ENCODE measurements around the gene FSD2.

Gene FSD2, protein sequence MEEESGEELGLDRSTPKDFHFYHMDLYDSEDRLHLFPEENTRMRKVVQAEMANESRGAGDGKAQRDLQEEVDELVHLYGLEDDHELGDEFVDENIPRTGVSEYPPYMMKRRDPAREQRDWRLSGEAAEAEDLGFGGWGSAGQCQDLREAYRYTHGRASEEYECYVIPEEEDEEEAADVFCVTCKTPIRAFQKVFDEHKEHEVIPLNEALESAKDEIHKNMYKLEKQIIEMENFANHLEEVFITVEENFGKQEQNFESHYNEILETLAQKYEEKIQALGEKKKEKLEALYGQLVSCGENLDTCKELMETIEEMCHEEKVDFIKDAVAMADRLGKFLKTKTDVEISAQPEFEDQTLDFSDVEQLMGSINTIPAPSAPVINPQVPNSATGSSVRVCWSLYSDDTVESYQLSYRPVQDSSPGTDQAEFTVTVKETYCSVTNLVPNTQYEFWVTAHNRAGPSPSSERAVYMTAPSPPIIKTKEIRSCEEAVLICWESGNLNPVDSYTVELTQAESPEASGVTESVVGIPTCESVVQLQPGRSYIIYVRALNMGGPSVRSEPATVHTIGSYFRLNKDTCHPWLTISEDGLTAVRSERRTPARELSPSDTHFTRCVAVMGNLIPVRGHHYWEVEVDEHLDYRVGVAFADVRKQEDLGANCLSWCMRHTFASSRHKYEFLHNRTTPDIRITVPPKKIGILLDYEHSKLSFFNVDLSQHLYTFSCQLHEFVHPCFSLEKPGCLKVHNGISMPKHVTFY

DNA sequence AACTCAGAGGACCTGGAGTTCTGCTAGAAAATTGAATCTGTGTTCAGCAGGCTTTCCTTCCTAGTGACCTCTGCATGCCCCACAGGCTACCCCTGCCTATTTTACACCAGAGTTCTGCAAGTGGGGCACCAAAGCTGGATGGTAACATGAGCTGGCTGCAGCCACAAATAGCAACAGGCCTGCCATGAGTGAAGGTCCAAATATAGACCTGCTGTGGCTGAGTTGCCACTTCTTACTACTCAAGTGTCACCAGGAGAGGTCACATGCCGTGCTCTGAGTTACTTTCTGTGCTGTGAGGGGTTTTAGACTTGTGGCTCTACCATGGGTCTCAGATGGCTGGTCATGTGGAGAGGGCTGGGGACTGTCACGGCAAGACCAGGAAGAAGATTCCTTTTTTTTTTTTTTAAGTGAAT lies at the start of gene FSD2:
Gene FSD2 (minus strand): TSS at position 76 of the 413 bp plus-strand sequence. CDS start 18,679 bp downstream, outside the sequence.
- no peak for DNase-seq

GRCh38 chr15:82854554-82854953 lies 48.7 kb upstream of the FSD2 start:
- no peak for DNase-seq

GRCh38 chr15:82852941-82853561 lies 47.2 kb upstream of the FSD2 start:
- no peak for DNase-seq

DNA sequence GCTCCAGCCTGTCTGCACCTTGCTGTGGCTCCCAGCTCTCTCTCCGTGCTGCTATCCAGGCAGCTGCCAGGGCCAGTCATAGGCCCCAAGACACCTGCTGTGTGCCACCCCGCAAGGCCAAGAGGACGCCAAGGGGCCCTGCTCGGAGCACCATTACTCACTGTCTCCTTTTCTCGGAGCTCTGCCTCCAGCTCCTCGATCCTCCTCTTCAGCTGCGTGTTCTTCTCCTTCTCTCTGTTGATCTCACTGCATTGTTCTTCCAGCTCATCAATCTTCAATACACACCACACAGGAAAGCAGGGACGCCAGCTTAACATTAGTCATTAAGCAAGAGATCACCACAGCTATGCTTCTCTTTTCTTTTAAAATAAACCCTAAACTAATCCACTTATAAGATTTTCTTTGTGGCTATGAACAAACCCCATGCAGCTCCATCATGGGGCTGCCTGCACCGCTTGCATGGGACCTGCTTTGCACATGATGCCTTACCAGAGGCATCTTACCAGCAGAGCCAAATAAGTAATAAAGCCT lies 46.2 kb upstream of the FSD2 start:
- no peak for DNase-seq

GRCh38 chr15:82851306-82851850 lies 45.5 kb upstream of the FSD2 start:
- no peak for DNase-seq

- DNase-seq = no peak
These were observed 44.9 kb upstream of the FSD2 start for GRCh38 chr15:82850731-82851130.

- peak; percentile 24 to 30 for DNase-seq
These were observed 44.0 kb upstream of the FSD2 start for GRCh38 chr15:82849556-82850512.

DNA sequence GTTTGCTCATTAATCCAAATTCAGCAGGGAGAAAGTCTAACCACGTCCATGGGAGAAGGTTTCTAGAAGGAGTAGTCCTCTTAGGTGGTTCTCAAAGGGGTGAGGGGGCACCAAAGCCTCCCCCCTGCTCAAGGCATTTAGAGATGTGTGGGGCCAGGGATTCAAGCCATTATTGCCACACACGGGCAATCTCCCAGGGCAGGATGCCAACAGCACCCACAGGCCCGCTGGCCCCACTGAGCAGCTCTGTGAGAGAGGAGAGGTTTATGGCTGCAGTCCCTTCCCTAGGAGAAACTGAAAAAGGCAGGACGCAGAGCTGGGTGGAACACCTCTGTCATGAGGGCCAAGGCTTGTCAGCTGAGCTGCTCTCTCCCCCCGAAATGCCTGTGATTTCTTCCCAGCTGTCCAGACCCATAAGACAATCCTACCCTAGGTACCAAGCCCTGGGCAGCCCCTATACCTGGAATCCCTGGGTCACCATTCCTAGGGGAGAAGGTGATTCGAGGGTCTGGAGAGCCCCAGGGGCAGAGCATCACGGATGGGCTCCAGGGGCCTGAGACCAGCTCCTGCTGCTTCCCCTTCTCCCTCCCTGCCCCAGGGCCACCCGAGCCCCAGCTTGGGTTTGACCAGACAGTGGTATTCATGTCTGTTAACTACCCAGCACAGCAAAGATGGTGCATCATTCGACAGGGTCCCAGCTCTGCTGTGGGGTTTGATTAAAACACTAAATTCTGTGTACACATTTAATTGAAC lies 42.5 kb upstream of the FSD2 start:
- no peak for DNase-seq

DNA sequence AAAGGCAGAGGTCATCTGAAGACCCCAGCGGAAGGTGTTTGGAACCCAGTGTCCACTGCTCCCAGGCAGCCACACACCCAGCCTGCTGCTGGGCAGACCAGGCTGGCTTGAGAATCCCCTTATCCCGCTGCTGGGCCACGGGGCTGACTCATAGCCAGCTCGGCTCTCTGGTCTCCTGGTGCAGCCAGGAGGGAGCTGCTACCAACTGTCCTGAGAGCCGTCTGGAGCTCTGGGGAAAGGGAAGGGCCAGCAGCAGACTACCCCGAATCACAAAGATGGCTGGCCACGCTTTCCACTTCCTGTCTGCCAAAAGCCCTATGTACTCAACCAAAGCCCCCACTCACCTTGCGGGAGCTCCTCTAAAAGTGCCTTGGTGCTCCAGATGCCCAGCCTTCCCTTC lies 41.8 kb upstream of the FSD2 start:
- no peak for DNase-seq

DNA sequence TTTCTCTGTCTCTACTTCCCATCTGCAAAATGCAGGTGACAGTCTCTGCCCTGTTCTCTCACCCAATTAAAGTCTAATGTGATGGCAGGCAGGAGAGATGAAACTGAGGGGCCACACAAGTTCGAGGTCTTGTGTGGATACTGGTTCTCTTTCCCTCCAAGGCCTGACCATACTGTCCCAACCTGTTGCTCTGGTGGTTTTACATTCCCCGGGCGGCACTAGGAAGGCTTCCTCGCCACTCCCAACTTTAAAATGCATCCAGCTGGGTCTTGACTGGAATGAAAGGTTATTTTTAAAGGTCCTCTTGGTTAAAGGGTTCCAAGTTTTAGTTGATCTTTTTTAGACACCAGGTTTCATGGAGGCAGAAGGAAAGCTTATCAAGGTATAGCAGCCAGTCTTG lies 40.8 kb upstream of the FSD2 start:
- DNase-seq = no peak

- DNase-seq = no peak
These were observed 39.8 kb upstream of the FSD2 start for GRCh38 chr15:82845686-82846085.

DNA sequence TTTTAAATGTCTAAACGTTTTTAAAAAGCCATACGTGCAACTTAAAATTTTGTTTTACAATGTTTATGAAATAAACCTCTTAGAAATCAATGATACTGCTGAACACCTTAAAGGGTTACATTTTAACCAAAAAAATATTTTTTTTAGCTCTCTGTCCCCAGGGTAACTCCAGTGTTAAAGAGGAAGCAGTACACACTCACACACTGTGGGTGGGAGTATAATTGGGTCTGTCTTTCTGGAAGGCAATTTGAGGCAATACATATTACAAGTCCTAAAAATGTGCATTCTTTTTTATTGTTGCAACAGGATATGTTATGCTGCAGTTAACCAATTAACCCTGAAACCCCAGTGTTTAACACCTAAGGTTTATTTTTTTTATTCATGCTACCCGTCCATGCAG lies 37.7 kb upstream of the FSD2 start:
- DNase-seq = no peak

- no peak for DNase-seq
These were observed 34.3 kb upstream of the FSD2 start for GRCh38 chr15:82840166-82840565.

GRCh38 chr15:82839136-82839535 lies 33.3 kb upstream of the FSD2 start:
- no peak for DNase-seq

GRCh38 chr15:82838096-82838735 lies 32.3 kb upstream of the FSD2 start:
- no peak for DNase-seq

DNA sequence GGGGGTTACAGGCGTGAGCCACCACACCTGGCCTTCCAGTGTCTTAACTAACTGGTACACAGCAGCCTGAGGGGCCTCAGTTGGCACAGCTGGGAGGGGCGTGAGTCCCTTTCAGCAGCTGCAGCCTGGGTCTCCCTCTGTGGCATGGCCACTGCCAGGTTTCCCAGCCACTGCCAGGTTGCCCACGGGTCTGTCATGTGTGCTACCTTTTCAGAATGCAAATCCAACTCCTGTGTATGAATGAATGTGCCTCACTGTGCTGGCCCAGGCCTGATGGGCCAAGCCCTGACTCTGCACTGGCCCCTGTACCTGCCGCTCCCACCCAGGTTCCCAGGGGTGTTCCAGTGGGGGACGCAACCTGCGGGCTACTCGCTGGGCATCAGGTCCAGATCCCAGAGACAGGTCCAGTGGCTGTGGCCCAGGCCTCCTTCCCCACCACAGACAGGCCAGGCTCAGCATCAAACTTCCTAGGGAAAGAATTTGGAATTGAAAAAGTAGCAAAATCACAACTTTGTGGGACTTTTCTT lies 29.6 kb upstream of the FSD2 start:
- no peak for DNase-seq

DNA sequence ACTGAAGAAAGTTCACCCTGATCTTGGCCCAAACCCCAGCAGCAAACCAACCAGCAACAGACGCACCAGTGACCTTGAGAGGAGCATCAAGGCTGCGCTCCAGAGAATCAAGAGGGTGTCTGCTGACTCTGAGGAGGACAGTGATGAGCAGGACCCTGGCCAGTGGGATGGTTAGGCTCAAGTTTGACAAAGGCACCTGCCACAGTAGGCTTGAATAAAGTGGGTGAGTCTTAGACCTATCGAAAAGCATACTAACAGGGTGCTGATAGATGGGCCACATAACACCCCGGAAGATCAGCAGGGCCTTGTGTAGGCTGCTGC lies 27.5 kb upstream of the FSD2 start:
- no peak for DNase-seq

- peak; percentile 34 to 39 for DNase-seq
These were observed 26.9 kb upstream of the FSD2 start for GRCh38 chr15:82832601-82833361.

DNA sequence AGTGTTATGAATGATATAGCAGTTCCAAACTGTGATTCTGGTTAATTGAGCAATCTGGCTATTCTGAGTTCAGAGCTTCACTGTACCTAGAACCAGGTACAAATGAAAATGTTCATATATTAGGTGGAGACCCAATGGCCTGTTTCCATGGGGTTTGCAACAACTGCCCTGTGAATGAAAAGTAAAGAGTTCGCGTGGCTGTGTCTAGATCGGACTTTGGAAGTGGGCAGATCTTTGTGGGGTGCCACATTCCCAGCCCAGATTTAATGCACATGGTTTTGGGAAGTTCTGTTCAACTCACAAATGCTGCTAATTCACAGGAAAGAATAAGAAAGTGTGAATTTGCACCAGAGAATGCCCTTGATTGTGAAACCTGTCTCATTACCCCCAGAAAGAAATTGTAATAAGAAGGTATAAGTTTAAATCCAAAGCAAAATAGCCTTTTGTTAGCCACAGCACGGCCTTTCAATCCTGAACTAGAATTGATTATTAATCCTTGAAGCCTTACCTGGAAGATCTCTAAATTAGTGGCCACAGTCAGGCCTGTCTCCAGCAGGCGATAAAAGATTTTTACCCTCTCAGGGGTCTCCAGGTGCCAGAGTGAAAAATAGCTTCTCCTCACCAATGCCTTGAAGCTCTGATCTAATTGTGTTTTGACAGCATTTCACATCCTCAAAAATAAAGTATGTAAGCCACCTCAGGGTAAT lies 26.2 kb upstream of the FSD2 start:
- DNase-seq = no peak
